C4-2B (cell line): ENCODE measurements around the gene NLRC3.

ENCODE experiments used
- H3K27ac ChIP-seq: fragments of 450-650 bp; 2 replicates; pipeline ENCODE4 v1.5.1; 2017
- ZFX ChIP-seq: fragments of 450-650 bp; IDR thresholded peaks from 2 replicates; pipeline ENCODE4 v1.6.1; 2017
- TF ChIP-seq, protein P1 (sequence below): fragments of 450-650 bp; conservative IDR thresholded peaks from 2 replicates; pipeline ENCODE4 v1.5.1; 2017; ENCODE audit warnings: mild to moderate bottlenecking

Gene NLRC3

DNA sequence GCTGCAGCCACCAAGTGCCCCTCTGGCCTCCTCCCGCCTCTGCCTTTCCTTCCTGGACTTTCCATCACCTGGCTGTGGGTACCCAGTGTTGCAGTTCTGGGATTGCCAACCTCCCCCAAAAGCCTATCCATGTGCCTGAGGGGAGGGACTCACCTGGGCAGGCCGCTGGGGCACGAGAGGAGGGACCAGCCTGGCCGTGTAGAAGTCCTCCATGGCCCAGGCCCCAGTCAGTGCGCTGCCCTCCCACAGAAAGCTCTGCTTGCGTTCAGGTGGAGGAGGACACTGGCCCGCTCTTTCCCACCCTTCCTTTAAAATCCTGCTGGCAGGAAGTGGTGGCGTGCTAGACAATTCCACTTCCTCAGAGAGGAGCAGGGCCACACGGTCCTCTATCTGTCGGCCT lies 20.0 kb upstream of the NLRC3 start:
- H3K27ac ChIP-seq: no peak overlapping the region
- TF ChIP-seq ZFX: no peak
- TF ChIP-seq, protein P1, sequence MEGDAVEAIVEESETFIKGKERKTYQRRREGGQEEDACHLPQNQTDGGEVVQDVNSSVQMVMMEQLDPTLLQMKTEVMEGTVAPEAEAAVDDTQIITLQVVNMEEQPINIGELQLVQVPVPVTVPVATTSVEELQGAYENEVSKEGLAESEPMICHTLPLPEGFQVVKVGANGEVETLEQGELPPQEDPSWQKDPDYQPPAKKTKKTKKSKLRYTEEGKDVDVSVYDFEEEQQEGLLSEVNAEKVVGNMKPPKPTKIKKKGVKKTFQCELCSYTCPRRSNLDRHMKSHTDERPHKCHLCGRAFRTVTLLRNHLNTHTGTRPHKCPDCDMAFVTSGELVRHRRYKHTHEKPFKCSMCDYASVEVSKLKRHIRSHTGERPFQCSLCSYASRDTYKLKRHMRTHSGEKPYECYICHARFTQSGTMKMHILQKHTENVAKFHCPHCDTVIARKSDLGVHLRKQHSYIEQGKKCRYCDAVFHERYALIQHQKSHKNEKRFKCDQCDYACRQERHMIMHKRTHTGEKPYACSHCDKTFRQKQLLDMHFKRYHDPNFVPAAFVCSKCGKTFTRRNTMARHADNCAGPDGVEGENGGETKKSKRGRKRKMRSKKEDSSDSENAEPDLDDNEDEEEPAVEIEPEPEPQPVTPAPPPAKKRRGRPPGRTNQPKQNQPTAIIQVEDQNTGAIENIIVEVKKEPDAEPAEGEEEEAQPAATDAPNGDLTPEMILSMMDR: no peak

DNA sequence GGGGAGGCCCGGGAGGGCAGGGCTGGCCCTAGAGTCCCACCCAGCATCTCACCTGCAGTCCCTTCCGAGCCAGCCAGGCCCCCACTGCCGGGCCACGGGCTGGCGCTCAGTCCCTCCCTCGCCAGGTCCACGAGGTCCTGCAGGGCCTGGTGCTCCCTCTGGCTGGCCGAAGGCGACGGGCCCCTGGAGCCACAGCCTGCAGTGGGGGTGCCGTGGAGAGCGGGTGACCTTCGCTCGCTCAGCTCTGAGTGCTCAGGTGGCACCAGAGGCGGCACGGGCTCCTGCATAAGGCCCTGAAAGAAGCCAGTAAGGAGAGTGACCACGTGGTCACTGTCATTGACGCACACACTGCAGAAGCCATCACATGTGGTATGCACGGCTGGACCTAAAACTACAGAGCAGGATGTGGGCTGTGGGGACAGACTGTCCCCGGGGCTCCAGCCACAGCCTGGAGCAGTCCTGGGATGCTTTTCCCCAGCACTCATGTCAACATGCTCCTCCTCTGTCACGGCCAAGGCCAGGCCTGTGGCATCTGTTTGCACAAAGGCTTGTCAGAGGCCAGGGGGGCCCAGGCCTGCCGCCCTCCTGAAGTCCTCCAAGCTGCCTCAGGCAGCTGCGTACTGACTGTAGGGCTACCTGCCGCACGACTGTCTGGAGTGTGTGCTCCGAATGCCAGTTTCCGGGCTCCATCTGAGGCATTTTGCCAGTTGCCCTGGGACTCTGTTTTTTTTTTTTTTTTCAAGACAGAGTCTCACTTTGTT lies 19.1 kb upstream of the NLRC3 start:
- TF ChIP-seq, protein P1: no peak
- TF ChIP-seq ZFX: no peak
- H3K27ac ChIP-seq: no peak overlapping the region

DNA sequence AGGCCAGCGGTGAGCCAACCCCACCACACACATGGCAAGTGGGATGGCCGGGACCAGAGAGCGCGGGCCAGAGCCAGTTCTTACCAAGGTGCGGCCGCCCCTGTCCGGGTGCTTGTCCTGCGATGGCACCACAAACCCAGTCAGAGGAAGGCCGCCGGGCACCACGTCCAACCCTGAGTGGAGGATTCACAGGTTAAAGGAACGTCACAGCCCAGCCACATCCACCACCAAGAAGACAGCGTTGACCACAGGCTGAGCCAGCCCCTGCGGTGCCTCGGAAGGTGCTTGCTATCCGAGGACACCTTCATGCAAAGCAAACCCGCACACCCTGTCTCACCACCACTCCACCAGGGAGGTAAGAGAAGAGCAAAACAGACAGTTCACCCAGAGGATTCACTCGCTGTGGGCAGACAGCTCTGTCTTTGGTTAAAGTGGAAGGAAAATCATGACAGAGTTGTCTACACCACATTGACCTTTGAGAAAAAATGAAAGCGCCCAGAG lies 18.4 kb upstream of the NLRC3 start:
- no peak overlapping the region for H3K27ac ChIP-seq
- no peak for TF ChIP-seq ZFX
- TF ChIP-seq, protein P1: no peak

DNA sequence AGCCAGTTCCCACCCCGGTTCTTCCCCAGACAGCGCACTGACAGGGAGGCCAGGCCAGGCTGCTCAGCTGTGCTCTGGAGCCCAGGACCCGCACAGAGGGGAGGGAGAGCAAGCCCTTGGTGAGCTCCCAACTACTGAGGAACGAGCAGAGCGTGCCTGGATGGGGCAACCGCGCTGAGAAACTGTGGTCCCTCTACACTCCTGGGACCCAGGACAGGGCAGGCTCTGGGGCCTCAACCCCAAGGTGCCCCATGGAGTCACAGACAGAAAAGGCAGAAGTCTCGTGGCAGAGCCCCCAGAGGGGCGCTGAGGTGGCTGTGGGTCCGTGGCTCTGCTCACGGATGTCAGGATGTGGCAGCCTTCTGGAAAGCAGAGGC lies 17.9 kb upstream of the NLRC3 start:
- no peak for TF ChIP-seq ZFX
- TF ChIP-seq, protein P1: no peak
- H3K27ac ChIP-seq: no peak overlapping the region

DNA sequence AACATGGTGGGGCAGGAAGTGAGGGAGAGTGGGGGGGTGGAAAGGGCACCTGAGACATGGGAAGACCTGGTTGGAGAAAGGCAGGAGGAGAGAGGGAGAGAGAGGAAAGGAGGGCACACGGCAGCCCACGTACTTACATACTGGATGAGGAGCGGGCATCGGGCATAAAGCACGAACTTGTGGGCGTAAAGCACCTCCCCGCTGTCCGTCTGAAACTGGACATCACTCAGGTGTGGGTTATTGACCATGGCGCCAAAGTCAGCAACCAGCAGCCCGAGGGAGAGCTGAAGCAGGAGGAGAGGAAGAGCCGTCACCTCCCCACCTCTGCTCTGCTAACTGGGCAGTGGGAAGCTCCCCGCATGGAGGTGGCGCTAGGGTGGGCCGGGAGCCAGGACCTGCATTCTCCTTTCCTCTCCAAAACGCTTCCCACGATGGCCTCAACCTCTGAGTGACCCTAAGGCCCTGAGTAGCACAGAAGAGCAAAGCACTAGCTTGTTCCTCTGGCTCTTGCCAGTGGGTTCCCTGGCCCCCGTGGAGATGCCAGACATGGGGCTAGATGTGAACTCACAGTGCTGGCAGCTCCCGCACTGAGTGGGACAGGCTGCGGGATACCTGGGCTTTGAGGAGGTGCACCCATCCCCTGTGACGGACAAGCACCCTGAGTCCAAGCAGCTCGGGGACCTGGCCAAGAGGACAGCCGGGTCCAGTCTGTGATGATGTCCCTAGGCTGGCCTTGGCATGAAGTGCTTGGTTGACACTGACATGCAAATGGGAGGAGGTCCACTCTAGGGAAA lies 17.3 kb upstream of the NLRC3 start:
- H3K27ac ChIP-seq: no peak overlapping the region
- TF ChIP-seq, protein P1: no peak
- TF ChIP-seq ZFX: no peak

DNA sequence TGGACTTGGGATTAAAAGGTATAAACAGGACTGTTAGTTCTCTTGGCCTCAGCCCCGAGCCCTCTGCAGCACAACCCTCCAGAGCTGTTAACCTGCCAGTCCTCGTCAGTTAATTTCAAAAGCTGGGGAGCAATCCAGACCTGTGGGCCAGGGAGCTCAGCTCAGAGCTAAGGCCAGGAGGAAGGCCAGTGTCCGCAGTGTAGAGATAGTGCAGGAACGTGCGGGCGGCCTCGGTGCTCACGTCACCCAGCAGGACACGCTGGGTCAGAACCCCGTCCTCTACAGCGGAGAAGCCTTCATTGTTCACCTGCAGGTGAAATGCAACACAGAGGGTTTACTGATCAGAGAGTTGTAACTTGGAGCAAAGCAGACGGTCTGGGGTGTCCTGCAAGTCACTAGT lies 15.4 kb upstream of the NLRC3 start:
- H3K27ac ChIP-seq: no peak overlapping the region
- no peak for TF ChIP-seq ZFX
- TF ChIP-seq, protein P1: no peak

DNA sequence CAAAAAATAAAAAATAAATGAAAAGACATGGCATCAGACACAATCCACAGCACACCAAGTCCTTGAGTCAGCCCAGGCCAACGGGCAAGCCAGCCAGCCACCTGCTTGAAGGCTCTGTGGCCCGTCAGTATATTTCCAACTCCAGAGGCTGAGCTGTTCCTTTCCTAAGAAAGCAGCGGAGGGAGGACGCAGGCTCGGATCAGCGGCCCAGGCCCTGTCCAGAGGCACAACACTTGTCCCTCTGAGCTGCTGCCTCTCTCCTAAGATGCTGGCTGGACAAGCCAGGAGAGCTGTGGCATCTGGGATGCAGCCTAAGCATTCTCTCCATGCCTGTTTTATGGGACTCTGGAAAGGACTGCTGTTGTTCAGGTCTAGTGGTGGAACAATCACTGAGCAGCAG lies 14.8 kb upstream of the NLRC3 start:
- no peak overlapping the region for H3K27ac ChIP-seq
- no peak for TF ChIP-seq ZFX
- TF ChIP-seq, protein P1: no peak
